GM18951 (cell line): ENCODE data around the gene SYCP3.

Source experiments
- POLR2A ChIP-seq: IDR thresholded peaks from 4 replicates; pipeline ENCODE4 v1.6.1; 2011; ENCODE audit warnings: mild to moderate bottlenecking; ENCODE audit not compliant: insufficient read length, insufficient read depth; ENCODE audit errors: extremely low read depth
- in situ Hi-C: fragments of 300-500 bp; cut with MboI; formaldehyde crosslinking; loops from one replicate; pipeline ENCODE4 v1.12.0; 2022; ENCODE audit warnings: low sequenced_read_pairs, mixed read lengths, inconsistent platforms; ENCODE audit not compliant: unreplicated experiment

The SYCP3 gene

GRCh38 chr12:101738920-101739665, at the start of gene SYCP3:
TSS of gene SYCP3 (minus strand) at chr12:101739462. CDS start at chr12:101737935, 1,527 bp downstream.
- in situ Hi-C loops, result no loop called here
- TF ChIP-seq POLR2A, result no peak

GRCh38 chr12:101785671-101786070, 46.4 kb upstream of the SYCP3 start:
- TF ChIP-seq POLR2A, result no peak
- in situ Hi-C loops, result no loop called here

GRCh38 chr12:101784376-101784775, 45.1 kb upstream of the SYCP3 start:
- no peak for TF ChIP-seq POLR2A
- in situ Hi-C loops, result no loop called here

GRCh38 chr12:101783838-101784237, 44.6 kb upstream of the SYCP3 start:
- no peak for TF ChIP-seq POLR2A
- in situ Hi-C loops, result no loop called here

GRCh38 chr12:101783150-101783549, 43.9 kb upstream of the SYCP3 start:
- in situ Hi-C loops, result no loop called here

GRCh38 chr12:101782273-101782731, 43.0 kb upstream of the SYCP3 start:
- in situ Hi-C loops, result no loop called here
- TF ChIP-seq POLR2A, result no peak

More at GRCh38 chr12:101783150-101783549, 43.9 kb upstream of the SYCP3 start:
- TF ChIP-seq POLR2A, result no peak

GRCh38 chr12:101781834-101782233, 42.6 kb upstream of the SYCP3 start:
- no peak for TF ChIP-seq POLR2A
- in situ Hi-C loops, result no loop called here

GRCh38 chr12:101780599-101780998, 41.3 kb upstream of the SYCP3 start:
- in situ Hi-C loops, result no loop called here
- TF ChIP-seq POLR2A, result no peak

GRCh38 chr12:101779626-101780025, 40.4 kb upstream of the SYCP3 start:
- in situ Hi-C loops, result loop anchor here (10.0 kb wide), 1 partner anchor 55 kb away; the partner anchor contains the start of gene GNPTAB

GRCh38 chr12:101779200-101779599, 39.9 kb upstream of the SYCP3 start:
- TF ChIP-seq POLR2A, result no peak
- in situ Hi-C loops, result loop anchor here (10.0 kb wide), 1 partner anchor 56 kb away; the partner anchor contains the start of gene GNPTAB

More at GRCh38 chr12:101779626-101780025, 40.4 kb upstream of the SYCP3 start:
- TF ChIP-seq POLR2A, result no peak

- TF ChIP-seq POLR2A, result no peak
- in situ Hi-C loops, result loop anchor here (10.0 kb wide), 1 partner anchor 57 kb away; the partner anchor contains the start of gene GNPTAB
Observed at GRCh38 chr12:101777978-101778377, 38.7 kb upstream of the SYCP3 start.

- in situ Hi-C loops, result loop anchor here (10.0 kb wide), 1 partner anchor 57 kb away; the partner anchor contains the start of gene GNPTAB
- TF ChIP-seq POLR2A, result no peak
Observed at GRCh38 chr12:101777485-101777884, 38.2 kb upstream of the SYCP3 start.

GRCh38 chr12:101775816-101776215, 36.6 kb upstream of the SYCP3 start:
- in situ Hi-C loops, result loop anchor here (10.0 kb wide), 1 partner anchor 59 kb away; the partner anchor contains the start of gene GNPTAB
- no peak for TF ChIP-seq POLR2A

- no peak for TF ChIP-seq POLR2A
- in situ Hi-C loops, result loop anchor here (10.0 kb wide), 1 partner anchor 61 kb away; the partner anchor contains the start of gene GNPTAB
Observed at GRCh38 chr12:101773650-101774162, 34.4 kb upstream of the SYCP3 start.
